GM18907 (cell line): ENCODE measurements around the gene PRKCE.

Source experiments
- ATAC-seq: cut with Tn5 transposase; IDR thresholded peaks from one replicate; pipeline ENCODE4 v1.9.1; 2021; ENCODE audit warnings: mild to moderate bottlenecking, moderate library complexity; ENCODE audit not compliant: unreplicated experiment

Gene PRKCE

DNA sequence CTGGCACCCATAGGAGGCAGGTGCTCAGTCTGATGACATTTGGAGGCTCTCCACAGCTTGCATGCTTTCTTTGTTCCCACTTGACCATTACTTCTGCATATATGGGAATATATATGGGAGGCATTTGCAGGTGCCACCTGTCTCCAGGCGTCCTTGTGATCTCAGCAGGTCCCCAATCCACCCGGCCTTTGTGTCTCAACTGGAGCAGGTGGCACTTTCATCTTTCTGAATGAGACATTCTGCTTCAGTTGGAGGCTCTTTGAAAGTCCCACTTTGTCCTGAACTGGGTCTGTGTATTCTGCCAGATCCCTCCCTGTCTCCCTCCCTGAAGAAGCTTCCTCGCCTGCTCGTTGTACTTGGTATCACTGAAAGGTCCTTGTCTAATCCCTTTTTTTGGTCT is 327.6 kb downstream of the PRKCE start:
- ATAC-seq = no peak

- ATAC-seq = no peak
Observed at GRCh38 chr2:45980161-45980865, 328.8 kb downstream of the PRKCE start.

DNA sequence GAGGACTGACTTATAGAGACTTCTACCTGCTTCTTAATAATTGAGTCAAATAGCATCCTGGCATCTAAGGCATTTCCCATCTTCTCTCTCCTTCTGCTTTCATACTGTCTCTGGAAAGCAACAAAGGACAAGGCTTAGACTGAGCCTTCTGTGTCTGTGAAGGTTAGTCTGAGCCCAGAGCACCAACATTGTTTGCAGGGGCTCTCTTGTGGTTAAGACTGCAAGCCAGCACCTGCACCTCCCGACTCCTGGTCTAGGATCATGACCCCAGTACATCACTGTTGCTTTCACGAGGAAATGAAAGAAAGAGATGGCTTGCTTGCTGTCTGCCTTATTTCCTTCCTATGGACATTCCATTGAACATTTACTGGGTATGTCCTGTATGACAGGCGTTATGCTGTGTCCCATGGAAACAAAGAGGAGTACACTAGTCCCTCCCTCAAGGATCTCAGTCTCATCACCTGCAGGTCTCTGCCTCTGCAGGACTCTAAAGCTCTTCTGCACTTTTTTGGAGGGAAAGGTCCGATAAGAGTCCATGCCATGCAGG is 330.0 kb downstream of the PRKCE start:
- no peak for ATAC-seq

DNA sequence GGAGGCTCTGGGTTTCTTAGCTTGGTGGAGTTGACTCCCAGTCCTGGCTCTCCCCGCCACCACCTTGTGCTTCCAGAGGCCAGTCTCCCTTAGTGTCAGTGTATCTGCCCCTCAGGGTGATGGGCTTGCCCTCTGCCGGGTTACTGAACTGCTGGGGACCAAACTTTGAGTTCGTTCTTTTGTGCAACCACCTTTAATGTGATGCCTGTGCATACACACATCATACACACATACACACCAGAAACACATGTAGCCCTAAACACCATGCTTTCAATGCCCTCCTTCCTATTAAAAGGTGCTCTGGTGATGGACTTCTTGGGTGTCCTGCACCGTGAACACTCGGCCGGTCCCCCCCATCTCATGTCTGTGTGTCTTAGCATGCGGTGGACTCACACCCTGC is 330.6 kb downstream of the PRKCE start:
- no peak for ATAC-seq

DNA sequence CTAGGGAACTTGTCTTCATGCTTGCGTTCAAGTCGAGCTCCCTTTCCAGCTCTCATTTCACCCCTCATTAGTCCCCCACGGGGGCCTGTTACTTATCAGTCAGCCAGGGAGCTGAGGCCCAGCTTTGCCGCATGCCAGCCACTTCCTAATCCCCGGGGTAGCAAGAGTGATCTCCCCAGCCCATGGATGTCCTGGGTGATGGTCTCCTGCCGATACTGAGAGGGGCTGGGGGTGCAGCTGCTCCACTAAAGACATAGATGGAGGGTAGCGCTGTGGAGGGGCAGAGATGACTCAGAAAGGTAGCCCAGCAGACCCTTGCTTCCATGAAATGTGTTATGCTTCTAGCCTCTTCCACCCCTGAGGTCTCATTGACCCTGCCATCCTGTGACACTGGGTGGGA is 331.7 kb downstream of the PRKCE start:
- no peak for ATAC-seq

- no peak for ATAC-seq
Observed at GRCh38 chr2:45984366-45984765, 332.9 kb downstream of the PRKCE start.

DNA sequence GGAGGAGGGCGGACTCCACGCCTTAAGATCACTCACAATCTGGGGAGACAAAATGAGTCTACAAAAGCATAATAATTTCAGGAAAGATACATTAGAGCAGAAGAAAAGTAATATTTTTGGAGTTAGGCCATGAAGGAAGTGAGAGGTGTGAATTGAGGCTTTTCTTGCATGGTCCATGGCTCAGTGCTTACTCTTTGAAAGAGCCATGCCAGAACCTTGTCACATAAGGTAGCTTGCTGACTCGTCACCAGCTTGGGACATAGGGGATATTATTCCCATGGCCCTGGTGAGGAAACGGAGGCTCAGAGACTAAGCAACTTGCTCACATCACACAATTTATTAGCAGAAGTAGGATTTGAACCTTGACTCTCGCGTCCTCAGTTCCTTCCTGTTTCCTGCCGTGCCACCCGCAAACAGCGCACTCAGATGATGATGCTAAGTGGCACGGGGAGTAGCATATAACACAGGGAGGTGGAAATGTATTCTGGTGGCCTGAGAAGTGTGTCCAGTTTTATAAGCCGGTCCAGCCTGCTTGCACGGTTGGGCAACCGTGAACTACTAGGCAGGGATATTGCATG is 333.5 kb downstream of the PRKCE start:
- no peak for ATAC-seq

GRCh38 chr2:45986509-45986908 is 335.0 kb downstream of the PRKCE start:
- ATAC-seq = no peak

DNA sequence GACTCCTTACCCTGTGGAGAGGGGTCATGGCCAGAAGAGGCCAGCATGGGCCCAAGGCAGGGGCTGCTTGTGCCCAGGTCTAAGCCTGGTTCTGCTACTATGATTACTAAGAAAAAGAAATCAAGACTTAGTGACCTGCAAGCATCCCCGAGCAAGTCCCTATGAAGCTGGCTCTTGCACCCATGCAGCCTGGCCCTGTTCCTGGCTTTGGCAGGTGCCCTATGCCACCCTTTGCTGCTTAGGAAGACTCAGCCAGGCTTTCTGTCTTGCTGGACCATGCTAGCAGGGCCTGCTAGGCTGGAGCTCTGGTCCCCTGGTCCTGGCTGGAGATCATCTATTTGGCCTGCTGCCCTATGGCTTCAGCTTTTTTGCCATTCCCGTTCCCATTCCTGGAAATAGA is 336.4 kb downstream of the PRKCE start:
- ATAC-seq = no peak

DNA sequence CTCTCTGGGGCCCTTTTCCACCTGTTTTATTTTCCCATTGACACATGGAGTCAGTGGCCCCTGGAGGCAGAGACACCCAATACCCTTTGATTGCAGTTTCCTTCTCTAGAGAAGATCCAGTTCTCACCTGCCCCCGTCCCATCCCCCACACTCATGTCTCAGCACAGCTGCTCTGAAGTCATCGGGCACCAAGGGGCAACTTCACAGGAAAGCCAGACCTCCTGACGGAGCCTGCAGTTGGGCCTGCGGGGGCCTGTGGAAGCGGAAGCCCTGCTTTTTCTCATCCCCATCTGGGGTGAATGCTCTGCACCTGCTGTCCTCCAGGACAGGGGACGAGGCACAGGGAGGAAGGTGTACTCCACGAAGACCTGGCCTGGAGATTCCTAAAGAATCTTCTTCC is 337.4 kb downstream of the PRKCE start:
- no peak for ATAC-seq

- no peak for ATAC-seq
Observed at GRCh38 chr2:45990131-45990530, 338.7 kb downstream of the PRKCE start.

DNA sequence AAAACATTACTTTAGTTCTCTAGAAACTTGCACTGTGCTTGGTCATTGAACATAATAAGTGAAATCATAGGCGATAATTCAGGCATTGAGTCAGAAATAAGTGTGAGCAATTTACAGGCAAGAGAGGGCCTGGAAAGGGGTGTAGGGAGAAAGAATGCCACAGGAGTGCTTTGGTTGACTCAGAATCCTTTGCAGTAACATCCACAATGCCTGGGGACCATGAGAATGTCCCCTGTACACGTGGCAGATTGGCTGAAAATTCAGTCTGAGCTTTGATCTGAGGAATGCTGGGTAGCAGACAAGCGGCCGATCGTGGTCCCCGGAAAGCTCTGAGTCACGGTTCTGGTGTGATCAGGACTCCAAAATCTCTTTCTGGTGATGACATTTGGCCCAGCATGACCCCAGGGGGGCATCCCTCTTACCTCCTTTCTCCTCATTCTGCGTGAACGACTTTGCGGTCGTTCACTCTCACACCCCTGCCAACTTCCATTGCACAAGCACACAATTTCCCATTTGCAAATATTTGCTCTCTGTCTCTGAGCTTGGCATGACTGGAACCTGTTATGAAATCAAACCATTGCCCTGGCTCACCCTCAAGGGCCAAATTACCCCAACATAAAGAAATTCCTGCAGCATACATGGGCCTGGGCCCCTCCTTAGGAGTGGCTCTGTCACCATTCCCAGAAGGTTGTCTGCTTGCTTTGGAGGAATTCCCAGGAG is 340.7 kb downstream of the PRKCE start:
- ATAC-seq = no peak

DNA sequence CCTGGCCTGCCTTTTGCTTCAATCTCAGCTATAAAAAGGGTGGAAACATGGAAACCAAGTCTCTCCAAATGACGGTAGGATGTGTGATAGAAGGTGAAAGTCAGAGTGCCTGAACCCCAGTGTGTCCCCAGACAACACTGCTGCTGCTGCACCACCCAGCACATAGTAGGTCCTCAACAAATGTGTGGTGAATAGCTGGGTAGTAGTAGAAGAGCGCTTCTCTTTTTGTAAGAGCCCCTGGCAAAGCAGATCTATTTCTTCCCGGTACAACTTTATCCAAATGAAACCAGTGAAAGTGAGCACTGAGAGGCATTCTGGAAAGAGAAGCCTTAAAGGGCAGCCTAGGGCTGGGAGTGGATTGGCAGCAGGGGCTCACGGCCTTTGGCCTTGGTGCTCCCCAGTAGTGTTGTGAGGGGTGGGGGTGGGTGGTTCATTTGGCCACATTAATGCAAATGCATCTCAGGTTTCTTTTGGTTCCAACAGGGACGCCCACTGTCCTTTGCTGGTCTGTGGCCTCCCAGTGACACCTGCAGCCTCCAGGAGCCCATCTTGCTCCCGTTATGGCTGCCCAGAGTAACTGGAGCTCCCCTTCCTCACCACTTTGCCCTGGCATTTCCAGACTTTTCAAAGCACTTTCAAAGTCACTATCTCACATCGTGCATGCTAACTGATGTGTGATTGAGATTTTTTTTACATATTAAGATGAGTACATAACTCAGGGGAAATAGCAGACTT is 341.4 kb downstream of the PRKCE start:
- no peak for ATAC-seq

DNA sequence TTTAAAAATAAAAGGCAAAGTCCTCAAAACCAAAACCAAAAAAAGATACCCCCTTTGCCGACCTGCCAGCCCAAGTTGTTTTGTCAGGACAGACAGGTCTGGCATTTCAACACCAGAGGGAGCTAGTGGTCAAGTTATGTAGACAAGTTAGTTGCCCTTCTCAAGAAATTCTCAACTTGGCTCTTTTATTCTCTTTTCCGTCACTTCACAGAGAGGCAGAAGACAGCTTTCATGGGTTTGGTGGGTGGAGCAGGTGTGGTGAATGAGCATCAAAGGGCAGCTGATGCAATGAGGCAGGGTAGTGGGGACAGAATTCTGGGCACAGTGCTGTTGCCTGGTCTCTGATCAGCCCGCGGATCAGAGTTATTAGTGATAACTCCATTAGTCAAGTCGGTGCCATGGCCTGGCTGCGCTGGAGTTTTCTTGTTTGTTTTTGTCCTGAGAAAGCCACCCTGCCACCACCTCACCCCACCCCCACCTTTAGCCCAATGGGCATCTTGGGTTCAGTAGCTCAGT is 342.1 kb downstream of the PRKCE start:
- no peak for ATAC-seq

- no peak for ATAC-seq
Observed at GRCh38 chr2:45994060-45994459, 342.6 kb downstream of the PRKCE start.

GRCh38 chr2:46000660-46001059 is 349.2 kb downstream of the PRKCE start:
- ATAC-seq = no peak

DNA sequence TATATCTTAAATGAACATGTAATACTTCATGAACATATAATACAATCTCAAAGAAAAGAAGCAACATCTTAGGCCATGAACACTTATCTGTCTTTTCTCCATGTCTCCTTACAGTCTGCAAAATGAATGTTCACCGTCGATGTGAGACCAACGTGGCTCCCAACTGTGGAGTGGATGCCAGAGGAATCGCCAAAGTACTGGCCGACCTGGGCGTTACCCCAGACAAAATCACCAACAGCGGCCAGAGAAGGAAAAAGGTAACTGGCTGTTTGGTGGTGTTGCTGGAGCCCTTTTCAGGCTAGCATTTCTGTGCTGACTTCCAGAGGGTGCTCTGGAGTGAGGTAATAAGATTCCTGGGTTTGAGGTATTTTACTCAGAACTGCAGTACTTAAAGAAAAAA is 349.8 kb downstream of the PRKCE start:
- ATAC-seq = no peak

DNA sequence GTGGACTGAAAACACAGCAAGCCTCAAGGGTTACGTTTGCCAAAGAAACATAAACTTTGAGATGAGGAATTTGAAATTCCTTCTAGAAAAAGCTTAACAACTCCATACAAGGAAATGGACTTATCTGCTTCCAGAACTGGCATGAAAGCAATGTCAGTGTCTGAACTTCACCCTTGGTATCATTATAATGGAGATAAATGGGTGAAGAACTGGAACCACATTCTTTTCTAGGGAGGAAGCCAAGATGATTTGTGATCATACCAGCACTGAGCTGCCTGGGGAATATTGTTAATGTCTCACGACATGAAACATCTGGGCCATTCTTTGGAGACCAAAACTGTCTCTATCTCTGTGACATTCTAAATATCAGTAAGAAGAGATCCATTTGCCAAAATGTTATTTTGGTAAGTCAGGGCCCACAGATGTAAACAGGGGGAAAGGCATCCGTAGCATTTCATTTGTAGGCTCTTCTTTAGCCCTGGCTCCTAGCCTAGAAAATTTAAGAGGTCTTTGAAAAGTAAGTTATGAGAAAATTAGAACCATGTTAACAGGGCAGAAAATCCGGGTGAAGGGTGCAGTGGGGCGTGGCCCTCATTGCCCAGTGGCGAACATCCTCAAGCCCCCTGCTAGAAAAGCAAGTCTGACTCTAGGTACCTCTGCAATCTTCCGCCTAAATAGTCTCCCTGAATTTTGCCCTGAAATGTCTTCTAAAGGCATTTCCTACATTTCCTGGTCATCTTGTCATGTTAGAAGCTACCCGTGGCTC is 350.4 kb downstream of the PRKCE start:
- no peak for ATAC-seq

- ATAC-seq = no peak
Observed at GRCh38 chr2:46002507-46002883, 351.0 kb downstream of the PRKCE start.

DNA sequence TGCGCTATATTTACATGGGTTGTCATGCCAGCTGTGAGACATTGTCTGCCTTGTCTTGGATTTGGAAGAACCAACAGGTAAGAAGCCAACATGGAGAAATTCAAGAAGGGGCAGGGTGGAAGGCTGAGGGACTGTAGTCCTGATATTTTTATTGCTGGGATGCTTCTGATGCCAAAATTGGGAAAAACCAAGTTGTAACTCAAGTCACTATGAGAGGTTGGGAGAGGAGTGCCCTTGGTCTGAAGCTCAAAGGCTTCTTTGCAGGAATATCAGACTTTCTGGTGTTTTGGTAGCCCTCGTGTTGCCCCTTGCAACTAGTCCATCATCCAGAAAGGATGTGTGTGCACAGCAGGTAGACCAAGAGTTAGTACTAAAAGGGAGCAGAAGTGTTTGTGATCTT is 351.5 kb downstream of the PRKCE start:
- ATAC-seq = no peak
